ENCODE data around the gene VNN1.

The VNN1 gene

DNA sequence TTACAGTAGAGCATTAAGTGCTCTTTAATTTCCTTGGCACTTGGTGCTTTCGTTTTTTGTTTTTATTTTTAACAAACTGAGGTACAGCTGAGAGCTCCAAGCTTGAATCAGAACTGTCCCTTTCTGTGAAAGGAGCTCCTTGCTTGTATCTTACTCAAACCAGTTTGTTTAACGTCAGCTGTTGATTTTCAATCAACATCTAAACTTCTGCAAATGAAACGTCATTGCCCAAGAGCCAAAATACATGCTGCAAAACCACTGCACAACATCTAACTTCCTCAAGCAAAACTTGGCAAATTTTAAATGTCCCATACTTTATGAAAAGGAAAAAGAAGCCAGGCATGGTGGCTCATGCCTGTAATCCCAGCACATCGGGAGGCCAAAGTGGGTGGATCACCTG, 28.6 kb upstream of the VNN1 start:
- no peaks in the 10 kb centered on the region for H3K9me3 ChIP-seq (ENCODE audit: insufficient read depth, low read depth, low read length)
- H3K36me3 ChIP-seq (ENCODE audit: insufficient read depth, low read length) = no peaks in the 10 kb centered on the region
- WGBS = 95% methylated on average over 4 of the region's 4 CpGs
- no peaks in the 10 kb centered on the region for H3K4me1 ChIP-seq (ENCODE audit: insufficient read depth, low read length)
- H3K9ac ChIP-seq (ENCODE audit: low read depth, low read length) = no peak overlapping the region
- H3K27me3 ChIP-seq (ENCODE audit: insufficient read depth, low read length) = no peaks in the 10 kb centered on the region
- no peak overlapping the region for H3K27ac ChIP-seq (ENCODE audit: low read depth, low read length)
- no peak overlapping the region for H3K4me3 ChIP-seq (ENCODE audit: low read length)

DNA sequence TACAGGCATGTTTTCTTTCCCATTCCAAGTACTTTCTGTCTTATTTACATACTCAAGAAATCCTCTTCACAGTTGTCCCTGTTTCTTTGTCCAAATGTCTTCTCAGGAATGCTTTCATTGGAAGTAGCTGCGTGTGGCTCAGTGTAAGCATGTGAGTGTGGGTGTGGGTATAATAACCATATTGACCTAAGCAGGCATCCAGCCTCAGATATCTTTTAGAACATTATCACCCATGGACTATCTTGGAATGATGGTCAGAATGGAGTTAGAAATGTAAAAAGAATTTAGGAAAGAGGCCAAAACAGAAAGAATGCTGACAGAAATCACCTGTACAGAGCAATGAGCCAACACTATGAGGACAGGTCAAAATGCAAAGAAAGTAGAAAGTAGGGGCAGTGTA, 27.4 kb upstream of the VNN1 start:
- H3K36me3 ChIP-seq (ENCODE audit: insufficient read depth, low read length) = no peaks in the 10 kb centered on the region

GRCh38 chr6:132736239-132736638, 22.4 kb upstream of the VNN1 start:
- Histone ChIP-seq H3K4me3 (ENCODE audit: low read length) (no peak overlapping the region), H3K4me1 (ENCODE audit: insufficient read depth, low read length) (no peaks in the 10 kb centered on the region), H3K9ac (ENCODE audit: low read depth, low read length) (no peak overlapping the region), H3K27me3 (ENCODE audit: insufficient read depth, low read length) (no peaks in the 10 kb centered on the region), H3K27ac (ENCODE audit: low read depth, low read length) (no peak overlapping the region), H3K9me3 (ENCODE audit: insufficient read depth, low read depth, low read length) (no peaks in the 10 kb centered on the region), H3K36me3 (ENCODE audit: insufficient read depth, low read length) (no peaks in the 10 kb centered on the region)
- 85% methylated on average over 1 of the region's 1 CpG for WGBS

More for the DNA sequence above, 27.4 kb upstream of the VNN1 start:
- no peaks in the 10 kb centered on the region for H3K27me3 ChIP-seq (ENCODE audit: insufficient read depth, low read length)
- H3K4me1 ChIP-seq (ENCODE audit: insufficient read depth, low read length) = no peaks in the 10 kb centered on the region
- no peak overlapping the region for H3K4me3 ChIP-seq (ENCODE audit: low read length)
- WGBS = 100% methylated on average over 1 of the region's 1 CpG
- H3K9ac ChIP-seq (ENCODE audit: low read depth, low read length) = no peak overlapping the region
- H3K27ac ChIP-seq (ENCODE audit: low read depth, low read length) = no peak overlapping the region
- H3K9me3 ChIP-seq (ENCODE audit: insufficient read depth, low read depth, low read length) = no peaks in the 10 kb centered on the region

GRCh38 chr6:132734694-132735236, 20.9 kb upstream of the VNN1 start:
- WGBS = 61% methylated on average over 3 of the region's 3 CpGs
- no peak overlapping the region for H3K27ac ChIP-seq (ENCODE audit: low read depth, low read length)
- no peaks in the 10 kb centered on the region for H3K36me3 ChIP-seq (ENCODE audit: insufficient read depth, low read length)
- no peaks in the 10 kb centered on the region for H3K27me3 ChIP-seq (ENCODE audit: insufficient read depth, low read length)
- no peak overlapping the region for H3K4me3 ChIP-seq (ENCODE audit: low read length)
- no peaks in the 10 kb centered on the region for H3K4me1 ChIP-seq (ENCODE audit: insufficient read depth, low read length)
- H3K9me3 ChIP-seq (ENCODE audit: insufficient read depth, low read depth, low read length) = no peaks in the 10 kb centered on the region
- no peak overlapping the region for H3K9ac ChIP-seq (ENCODE audit: low read depth, low read length)

DNA sequence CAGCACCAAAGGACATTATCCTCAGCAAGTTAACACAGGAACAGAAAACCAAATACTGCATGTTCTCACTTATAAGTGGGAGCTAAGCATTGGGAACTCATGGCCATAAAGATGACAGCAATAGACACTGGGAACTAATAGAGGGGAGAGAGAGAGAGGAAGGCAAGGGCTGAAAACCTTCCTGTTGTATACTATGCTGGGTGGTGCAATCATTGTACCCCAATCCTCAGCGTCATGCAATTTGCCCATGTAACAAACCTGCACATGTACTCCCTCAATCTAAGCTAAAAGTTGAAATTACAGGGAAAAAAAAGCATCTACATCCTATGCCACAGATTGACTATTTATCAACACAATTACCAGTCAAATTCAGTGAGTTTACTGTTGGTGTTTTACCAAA, 20.0 kb upstream of the VNN1 start:
- no peaks in the 10 kb centered on the region for H3K27me3 ChIP-seq (ENCODE audit: insufficient read depth, low read length)
- 92% methylated on average over 1 of the region's 1 CpG for WGBS

DNA sequence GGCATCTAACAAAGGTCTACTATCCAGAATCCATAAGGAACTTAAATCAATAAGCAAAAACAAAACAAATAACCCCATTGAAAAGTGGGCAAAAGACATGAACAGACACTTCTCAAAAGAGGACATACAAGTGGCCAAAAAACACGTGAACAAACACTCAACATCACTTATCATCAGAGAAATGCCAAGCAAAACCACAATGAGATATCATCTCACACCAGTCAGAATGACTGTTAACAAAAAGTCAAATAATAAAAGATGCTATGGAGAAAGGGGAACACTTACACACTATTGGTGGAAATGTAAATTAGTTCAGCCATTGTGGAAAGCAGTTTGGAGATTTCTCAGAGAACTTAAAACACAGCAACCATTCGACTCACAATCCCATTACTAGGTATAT, 19.4 kb upstream of the VNN1 start:
- H3K27ac ChIP-seq (ENCODE audit: low read depth, low read length) = no peak overlapping the region
- H3K27me3 ChIP-seq (ENCODE audit: insufficient read depth, low read length) = no peaks in the 10 kb centered on the region
- H3K9me3 ChIP-seq (ENCODE audit: insufficient read depth, low read depth, low read length) = no peaks in the 10 kb centered on the region
- H3K9ac ChIP-seq (ENCODE audit: low read depth, low read length) = no peak overlapping the region
- WGBS = 89% methylated on average over 2 of the region's 2 CpGs
- H3K4me1 ChIP-seq (ENCODE audit: insufficient read depth, low read length) = no peaks in the 10 kb centered on the region
- H3K4me3 ChIP-seq (ENCODE audit: low read length) = no peak overlapping the region
- no peaks in the 10 kb centered on the region for H3K36me3 ChIP-seq (ENCODE audit: insufficient read depth, low read length)

More for the DNA sequence above, 20.0 kb upstream of the VNN1 start:
- H3K36me3 ChIP-seq (ENCODE audit: insufficient read depth, low read length) = no peaks in the 10 kb centered on the region
- no peaks in the 10 kb centered on the region for H3K9me3 ChIP-seq (ENCODE audit: insufficient read depth, low read depth, low read length)
- H3K9ac ChIP-seq (ENCODE audit: low read depth, low read length) = no peak overlapping the region
- no peak overlapping the region for H3K27ac ChIP-seq (ENCODE audit: low read depth, low read length)
- no peak overlapping the region for H3K4me3 ChIP-seq (ENCODE audit: low read length)
- no peaks in the 10 kb centered on the region for H3K4me1 ChIP-seq (ENCODE audit: insufficient read depth, low read length)

DNA sequence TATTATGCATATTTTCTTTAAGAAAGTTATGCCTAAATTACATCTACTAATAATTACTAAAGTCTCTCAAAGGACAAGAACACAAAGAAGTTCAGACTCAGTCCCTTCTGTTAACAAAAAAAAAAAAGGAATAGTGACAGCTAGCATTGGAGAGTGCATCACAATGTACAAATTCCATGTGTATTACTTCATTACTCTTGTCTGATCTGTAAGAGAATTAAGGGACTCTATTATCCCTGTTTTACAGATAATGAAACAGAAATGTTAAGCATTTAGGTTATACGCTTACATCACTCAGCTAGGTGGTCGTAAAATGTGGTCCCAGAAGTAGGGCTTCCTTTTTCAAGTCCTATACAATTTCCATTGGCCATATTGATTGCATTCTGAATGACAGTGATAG, 17.2 kb upstream of the VNN1 start:
- no peak overlapping the region for H3K27ac ChIP-seq (ENCODE audit: low read depth, low read length)
- no peaks in the 10 kb centered on the region for H3K9me3 ChIP-seq (ENCODE audit: insufficient read depth, low read depth, low read length)
- H3K27me3 ChIP-seq (ENCODE audit: insufficient read depth, low read length) = no peaks in the 10 kb centered on the region
- no peaks in the 10 kb centered on the region for H3K36me3 ChIP-seq (ENCODE audit: insufficient read depth, low read length)
- 90% methylated on average over 2 of the region's 2 CpGs for WGBS
- H3K9ac ChIP-seq (ENCODE audit: low read depth, low read length) = no peak overlapping the region
- no peak overlapping the region for H3K4me3 ChIP-seq (ENCODE audit: low read length)
- H3K4me1 ChIP-seq (ENCODE audit: insufficient read depth, low read length) = no peaks in the 10 kb centered on the region

- no peaks in the 10 kb centered on the region for H3K36me3 ChIP-seq (ENCODE audit: insufficient read depth, low read length)
- WGBS = 91% methylated on average over 3 of the region's 3 CpGs
- H3K27ac ChIP-seq (ENCODE audit: low read depth, low read length) = no peak overlapping the region
- H3K4me3 ChIP-seq (ENCODE audit: low read length) = no peak overlapping the region
- no peaks in the 10 kb centered on the region for H3K4me1 ChIP-seq (ENCODE audit: insufficient read depth, low read length)
- no peaks in the 10 kb centered on the region for H3K27me3 ChIP-seq (ENCODE audit: insufficient read depth, low read length)
- no peaks in the 10 kb centered on the region for H3K9me3 ChIP-seq (ENCODE audit: insufficient read depth, low read depth, low read length)
- H3K9ac ChIP-seq (ENCODE audit: low read depth, low read length) = no peak overlapping the region
Measured at GRCh38 chr6:132730560-132730959, 16.7 kb upstream of the VNN1 start.

- H3K9me3 ChIP-seq (ENCODE audit: insufficient read depth, low read depth, low read length) = no peaks in the 10 kb centered on the region
- H3K4me3 ChIP-seq (ENCODE audit: low read length) = no peak overlapping the region
- no peaks in the 10 kb centered on the region for H3K36me3 ChIP-seq (ENCODE audit: insufficient read depth, low read length)
- H3K9ac ChIP-seq (ENCODE audit: low read depth, low read length) = no peak overlapping the region
- 63% methylated on average over 3 of the region's 4 CpGs for WGBS
- H3K4me1 ChIP-seq (ENCODE audit: insufficient read depth, low read length) = no peaks in the 10 kb centered on the region
- H3K27ac ChIP-seq (ENCODE audit: low read depth, low read length) = no peak overlapping the region
- no peaks in the 10 kb centered on the region for H3K27me3 ChIP-seq (ENCODE audit: insufficient read depth, low read length)
Measured at GRCh38 chr6:132728616-132729015, 14.8 kb upstream of the VNN1 start.

DNA sequence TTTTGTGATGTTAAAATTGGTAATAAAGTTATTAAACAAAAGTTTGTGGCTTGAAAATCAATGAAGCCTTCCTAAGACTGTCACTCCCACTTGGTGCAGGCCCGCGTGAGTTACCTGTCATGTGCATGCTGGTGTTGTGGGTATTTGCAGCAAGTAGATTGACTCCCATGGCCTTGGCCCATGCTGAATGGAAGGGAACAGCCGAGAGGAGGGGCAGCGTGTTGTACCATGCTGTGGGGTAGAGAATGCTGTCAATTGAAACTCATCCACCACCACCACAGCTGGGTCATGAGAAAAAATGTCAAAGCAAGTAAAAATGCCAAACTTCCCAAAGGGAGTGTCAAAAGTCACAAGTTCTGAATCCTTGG, 12.7 kb upstream of the VNN1 start:
- H3K4me1 ChIP-seq (ENCODE audit: insufficient read depth, low read length) = no peaks in the 10 kb centered on the region
- H3K9me3 ChIP-seq (ENCODE audit: insufficient read depth, low read depth, low read length) = no peaks in the 10 kb centered on the region
- 87% methylated on average over 3 of the region's 4 CpGs for WGBS
- no peaks in the 10 kb centered on the region for H3K36me3 ChIP-seq (ENCODE audit: insufficient read depth, low read length)
- H3K27me3 ChIP-seq (ENCODE audit: insufficient read depth, low read length) = no peaks in the 10 kb centered on the region
- no peak overlapping the region for H3K27ac ChIP-seq (ENCODE audit: low read depth, low read length)
- no peak overlapping the region for H3K4me3 ChIP-seq (ENCODE audit: low read length)
- no peak overlapping the region for H3K9ac ChIP-seq (ENCODE audit: low read depth, low read length)

DNA sequence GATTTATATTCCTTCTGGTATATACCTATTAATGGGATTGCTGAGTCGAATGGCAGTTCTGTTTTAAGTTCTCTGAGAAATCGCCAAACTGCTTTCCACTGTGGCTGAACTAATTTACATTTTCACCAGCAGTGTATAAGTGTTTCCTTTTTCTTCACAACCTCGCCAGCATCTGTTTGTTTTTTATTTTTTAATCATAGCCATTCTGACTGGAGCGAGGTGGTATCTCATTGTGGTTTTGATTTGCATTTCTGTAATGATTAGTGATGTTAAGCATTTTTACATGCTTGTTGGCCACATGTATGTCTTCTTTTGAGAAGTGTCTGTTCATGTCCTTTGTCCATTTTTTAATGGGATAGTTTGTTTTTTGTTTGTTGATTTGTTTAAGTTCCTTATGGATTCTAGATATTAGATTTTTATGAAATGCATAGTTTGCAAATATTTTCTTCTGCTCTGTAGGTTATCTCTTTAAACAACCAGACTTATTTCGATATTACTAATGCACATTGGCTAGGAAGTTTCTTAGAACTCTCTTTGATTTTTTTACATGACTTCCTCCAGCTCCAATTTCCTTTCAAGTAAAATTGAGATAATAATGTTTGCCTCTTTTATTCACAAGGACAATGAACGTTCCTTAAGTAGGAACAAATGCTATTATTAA, 12.2 kb upstream of the VNN1 start:
- Histone ChIP-seq H3K9me3 (ENCODE audit: insufficient read depth, low read depth, low read length) (no peaks in the 10 kb centered on the region), H3K4me3 (ENCODE audit: low read length) (no peak overlapping the region), H3K27ac (ENCODE audit: low read depth, low read length) (no peak overlapping the region), H3K9ac (ENCODE audit: low read depth, low read length) (no peak overlapping the region), H3K36me3 (ENCODE audit: insufficient read depth, low read length) (no peaks in the 10 kb centered on the region), H3K27me3 (ENCODE audit: insufficient read depth, low read length) (no peaks in the 10 kb centered on the region), H3K4me1 (ENCODE audit: insufficient read depth, low read length) (no peaks in the 10 kb centered on the region)
- WGBS = 90% methylated on average over 5 of the region's 6 CpGs

DNA sequence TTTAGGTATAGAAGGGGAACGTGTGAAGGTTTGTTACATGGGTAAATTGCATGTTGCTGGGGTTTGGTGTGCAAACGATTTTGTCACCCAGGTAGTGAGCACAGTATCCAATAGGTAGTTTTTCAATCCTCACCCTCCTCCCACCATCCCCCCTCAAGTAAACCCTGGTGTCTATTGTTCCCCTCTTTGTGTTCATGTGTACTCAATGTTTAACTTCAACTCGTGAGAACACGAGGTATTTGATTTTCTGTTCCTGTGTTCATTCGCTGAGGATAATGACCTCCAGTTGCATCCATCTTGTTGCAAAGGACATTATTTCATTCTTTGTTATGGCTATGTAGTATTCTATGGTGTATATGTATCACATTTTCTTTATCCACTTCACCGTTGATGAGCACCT, 11.6 kb upstream of the VNN1 start:
- no peaks in the 10 kb centered on the region for H3K4me1 ChIP-seq (ENCODE audit: insufficient read depth, low read length)
- H3K36me3 ChIP-seq (ENCODE audit: insufficient read depth, low read length) = no peaks in the 10 kb centered on the region
- no peaks in the 10 kb centered on the region for H3K27me3 ChIP-seq (ENCODE audit: insufficient read depth, low read length)
- no peak overlapping the region for H3K4me3 ChIP-seq (ENCODE audit: low read length)
- no peaks in the 10 kb centered on the region for H3K9me3 ChIP-seq (ENCODE audit: insufficient read depth, low read depth, low read length)
- no peak overlapping the region for H3K9ac ChIP-seq (ENCODE audit: low read depth, low read length)
- H3K27ac ChIP-seq (ENCODE audit: low read depth, low read length) = no peak overlapping the region
- WGBS = 85% methylated on average over 3 of the region's 6 CpGs

Measured in HUES64 (cell line).